Measurements from ENCODE around the gene XPA.

DNA sequence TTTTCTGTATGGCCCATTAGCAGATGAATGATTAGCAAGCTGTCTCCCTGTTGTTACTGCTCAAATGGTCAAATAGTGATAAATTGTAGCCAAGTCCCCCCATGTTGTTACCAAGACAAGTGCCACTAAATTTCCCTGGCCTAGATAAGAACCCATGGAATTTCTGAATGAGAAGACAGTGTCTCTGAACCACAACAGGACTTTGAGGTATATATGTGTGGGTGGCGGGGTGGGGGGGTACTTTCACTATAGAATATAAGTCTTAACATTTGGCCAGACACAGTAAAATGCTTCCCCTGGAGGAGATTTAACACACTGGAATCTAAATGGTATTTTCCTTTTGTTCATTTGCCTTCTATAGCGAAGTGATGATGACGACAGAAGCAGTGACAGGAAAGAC, 28.7 kb downstream of the XPA start:
- TF ChIP-seq, protein P1, sequence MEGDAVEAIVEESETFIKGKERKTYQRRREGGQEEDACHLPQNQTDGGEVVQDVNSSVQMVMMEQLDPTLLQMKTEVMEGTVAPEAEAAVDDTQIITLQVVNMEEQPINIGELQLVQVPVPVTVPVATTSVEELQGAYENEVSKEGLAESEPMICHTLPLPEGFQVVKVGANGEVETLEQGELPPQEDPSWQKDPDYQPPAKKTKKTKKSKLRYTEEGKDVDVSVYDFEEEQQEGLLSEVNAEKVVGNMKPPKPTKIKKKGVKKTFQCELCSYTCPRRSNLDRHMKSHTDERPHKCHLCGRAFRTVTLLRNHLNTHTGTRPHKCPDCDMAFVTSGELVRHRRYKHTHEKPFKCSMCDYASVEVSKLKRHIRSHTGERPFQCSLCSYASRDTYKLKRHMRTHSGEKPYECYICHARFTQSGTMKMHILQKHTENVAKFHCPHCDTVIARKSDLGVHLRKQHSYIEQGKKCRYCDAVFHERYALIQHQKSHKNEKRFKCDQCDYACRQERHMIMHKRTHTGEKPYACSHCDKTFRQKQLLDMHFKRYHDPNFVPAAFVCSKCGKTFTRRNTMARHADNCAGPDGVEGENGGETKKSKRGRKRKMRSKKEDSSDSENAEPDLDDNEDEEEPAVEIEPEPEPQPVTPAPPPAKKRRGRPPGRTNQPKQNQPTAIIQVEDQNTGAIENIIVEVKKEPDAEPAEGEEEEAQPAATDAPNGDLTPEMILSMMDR (conservative IDR thresholded peaks at IDR 0.05; ENCODE audit: low read length), result no peak
- TF ChIP-seq EZH2phosphoT487 (IDR thresholded peaks at IDR 0.05; ENCODE audit: borderline replicate concordance), result no peak

Measured in Loucy (cell line).